Naive B cell (primary cell): Measurements from ENCODE around the gene ADCY7. TPM values are rescaled to one million over a fixed set of nuclear protein-coding genes. Genes with fewer than 3 reads are reported as not detected.

ENCODE experiments used
- ATAC-seq, 2 donors: fragments of 150-1000 bp; cut with Tn5 transposase; 2 replicates each; pipeline ENCODE4 v1.10.0; 2021; ENCODE audit warnings: low read depth in 2 of 2, mild to moderate bottlenecking in 2 of 2, moderate library complexity in 2 of 2
- DNase-seq: peaks from one replicate; pipeline ENCODE4 v3.0.0; 2022
- H3K27ac Mint-ChIP-seq, 6 donors: one replicate each; pipeline ENCODE4 v1.8.0; 2020 to 2022; ENCODE audit warnings: mild to moderate bottlenecking in 6 of 6, mixed read lengths in 6 of 6, moderate library complexity in 5 of 6, inconsistent platforms in 2 of 6
- H3K27me3 Mint-ChIP-seq, 3 donors: one replicate each; pipeline ENCODE4 v1.8.0; 2021 to 2022; ENCODE audit warnings: mixed read lengths in 3 of 3, mild to moderate bottlenecking in 1 of 3
- H3K36me3 Mint-ChIP-seq, 2 donors: one replicate each; pipeline ENCODE4 v1.8.0; 2020 to 2022; ENCODE audit warnings: mixed read lengths in 2 of 2, inconsistent platforms in 1 of 2, mild to moderate bottlenecking in 1 of 2
- H3K4me1 Mint-ChIP-seq, 3 donors: one replicate each; pipeline ENCODE4 v1.8.0; 2020 to 2022; ENCODE audit warnings: mixed read lengths in 3 of 3, inconsistent platforms in 1 of 3, mild to moderate bottlenecking in 1 of 3, moderate library complexity in 1 of 3
- H3K4me3 Mint-ChIP-seq, 8 donors: one replicate each; pipeline ENCODE4 v1.8.0; 2020 to 2022; ENCODE audit warnings: mild to moderate bottlenecking in 8 of 8, mixed read lengths in 8 of 8, moderate library complexity in 8 of 8, inconsistent platforms in 2 of 8
- H3K9me3 Mint-ChIP-seq, 7 donors: one replicate each; pipeline ENCODE4 v1.8.0; 2020 to 2022; ENCODE audit warnings: mixed read lengths in 7 of 7, mild to moderate bottlenecking in 5 of 7, inconsistent platforms in 2 of 7, moderate library complexity in 1 of 7
- polyA plus RNA-seq, 6 donors: library from polyadenylated mRNA; unstranded; fragments of 300-500 nt; fragmentation: Illumina TruSeq; gene quantifications; one replicate each; pipeline ENCODE4 v1.2.3, GENCODE V29; 2021; ENCODE audit warnings: low read depth in 6 of 6

Gene ADCY7
- polyA plus RNA-seq, 6 donors from 2014 or later: 23.0 to 42.8 (median 35.9) TPM

GRCh38 chr16:50303041-50303604 lies 36.8 kb downstream of the ADCY7 start:
- DNase-seq: no peak
- H3K9me3 Mint-ChIP-seq: no peaks in the 10 kb centered on the region
- peak overlapping the region in 3 of 6 donors; percentile 59 to 87 (median 72) for H3K27ac Mint-ChIP-seq
- no peak for ATAC-seq
- H3K27me3 Mint-ChIP-seq: no peaks in the 10 kb centered on the region
- H3K4me1 Mint-ChIP-seq: peaks cover 2 to 8% (median 3%) of the 10 kb centered on the region in 3 donors
- no peaks in the 10 kb centered on the region for H3K36me3 Mint-ChIP-seq
- no peak overlapping the region for H3K4me3 Mint-ChIP-seq

- Mint-ChIP-seq H3K36me3 (no peaks in the 10 kb centered on the region), H3K27me3 (no peaks in the 10 kb centered on the region), H3K27ac (peak overlapping the region in 1 of 6 donors; percentile 38), H3K4me1 (peaks cover 0 to 5% (median 0%) of the 10 kb centered on the region in 3 donors), H3K9me3 (no peaks in the 10 kb centered on the region), H3K4me3 (no peak overlapping the region)
- DNase-seq (no peak), ATAC-seq (no peak)
These were observed 37.5 kb downstream of the ADCY7 start for GRCh38 chr16:50303605-50304466.

- Mint-ChIP-seq H3K36me3 (no peaks in the 10 kb centered on the region), H3K4me1 (peaks cover 0 to 6% (median under 1%) of the 10 kb centered on the region in 3 donors), H3K27me3 (no peaks in the 10 kb centered on the region), H3K27ac (no peak overlapping the region), H3K9me3 (no peaks in the 10 kb centered on the region), H3K4me3 (no peak overlapping the region)
- DNase-seq (no peak), ATAC-seq (no peak)
These were observed 38.4 kb downstream of the ADCY7 start for GRCh38 chr16:50304467-50305440.

- Mint-ChIP-seq H3K36me3 (no peaks in the 10 kb centered on the region), H3K27ac (no peak overlapping the region), H3K27me3 (no peaks in the 10 kb centered on the region), H3K4me3 (no peak overlapping the region), H3K9me3 (no peaks in the 10 kb centered on the region), H3K4me1 (peaks cover 3 to 12% (median 5%) of the 10 kb centered on the region in 3 donors)
- DNase-seq: no peak
- no peak for ATAC-seq
These were observed 39.2 kb downstream of the ADCY7 start for GRCh38 chr16:50305441-50306061.

- DNase-seq (no peak), ATAC-seq (no peak)
- H3K4me1 Mint-ChIP-seq: peaks cover 3 to 12% (median 5%) of the 10 kb centered on the region in 3 donors
- no peak overlapping the region for H3K4me3 Mint-ChIP-seq
- H3K9me3 Mint-ChIP-seq: no peaks in the 10 kb centered on the region
- H3K27me3 Mint-ChIP-seq: no peaks in the 10 kb centered on the region
- no peaks in the 10 kb centered on the region for H3K36me3 Mint-ChIP-seq
- no peak overlapping the region for H3K27ac Mint-ChIP-seq
These were observed 39.9 kb downstream of the ADCY7 start for GRCh38 chr16:50306287-50306686.

GRCh38 chr16:50308237-50308965 lies 42.0 kb downstream of the ADCY7 start:
- Mint-ChIP-seq H3K36me3 (peaks cover 0 to 3% of the 10 kb centered on the region in 2 donors), H3K9me3 (no peaks in the 10 kb centered on the region), H3K27me3 (no peaks in the 10 kb centered on the region)

GRCh38 chr16:50309156-50309526 lies 42.8 kb downstream of the ADCY7 start:
- ATAC-seq: no peak
- DNase-seq: no peak
- Mint-ChIP-seq H3K9me3 (no peaks in the 10 kb centered on the region), H3K4me1 (peaks cover 8 to 24% (median 15%) of the 10 kb centered on the region in 3 donors), H3K36me3 (peaks cover 0 to 7% of the 10 kb centered on the region in 2 donors), H3K27ac (peak overlapping the region in 3 of 6 donors; percentile 50 to 87 (median 74)), H3K4me3 (no peak overlapping the region), H3K27me3 (no peaks in the 10 kb centered on the region)

More at GRCh38 chr16:50308237-50308965, 42.0 kb downstream of the ADCY7 start:
- ATAC-seq (no peak), DNase-seq (no peak)
- H3K27ac Mint-ChIP-seq: peak overlapping the region in 1 of 6 donors; percentile 74
- peaks cover 4 to 19% (median 9%) of the 10 kb centered on the region in 3 donors for H3K4me1 Mint-ChIP-seq
- H3K4me3 Mint-ChIP-seq: no peak overlapping the region

GRCh38 chr16:50309527-50310307 lies 43.4 kb downstream of the ADCY7 start:
- peaks cover 8 to 24% (median 18%) of the 10 kb centered on the region in 3 donors for H3K4me1 Mint-ChIP-seq
- no peaks in the 10 kb centered on the region for H3K9me3 Mint-ChIP-seq
- peak overlapping the region in 2 of 8 donors; percentile 22 to 74 for H3K4me3 Mint-ChIP-seq
- DNase-seq: no peak
- no peaks in the 10 kb centered on the region for H3K27me3 Mint-ChIP-seq
- H3K36me3 Mint-ChIP-seq: peaks cover 0 to 7% of the 10 kb centered on the region in 2 donors
- H3K27ac Mint-ChIP-seq: peak overlapping the region in 5 of 6 donors; percentile 50 to 91 (median 80)
- ATAC-seq: no peak

GRCh38 chr16:50310308-50311133 lies 44.2 kb downstream of the ADCY7 start:
- peaks cover 8 to 28% (median 21%) of the 10 kb centered on the region in 3 donors for H3K4me1 Mint-ChIP-seq
- no peak for DNase-seq
- peaks cover 0 to 7% of the 10 kb centered on the region in 2 donors for H3K36me3 Mint-ChIP-seq
- H3K27me3 Mint-ChIP-seq: no peaks in the 10 kb centered on the region
- H3K9me3 Mint-ChIP-seq: no peaks in the 10 kb centered on the region
- H3K27ac Mint-ChIP-seq: peak overlapping the region in 4 of 6 donors; percentile 80 to 91 (median 84)
- H3K4me3 Mint-ChIP-seq: peak overlapping the region in 1 of 8 donors; percentile 22
- no peak for ATAC-seq

- H3K27me3 Mint-ChIP-seq: no peaks in the 10 kb centered on the region
- H3K9me3 Mint-ChIP-seq: no peaks in the 10 kb centered on the region
- H3K27ac Mint-ChIP-seq: peak overlapping the region in 2 of 6 donors; percentile 10 to 82
- ATAC-seq (no peak), DNase-seq (no peak)
- peaks cover 0 to 7% of the 10 kb centered on the region in 2 donors for H3K36me3 Mint-ChIP-seq
- H3K4me1 Mint-ChIP-seq: peaks cover 8 to 28% (median 21%) of the 10 kb centered on the region in 3 donors
- no peak overlapping the region for H3K4me3 Mint-ChIP-seq
These were observed 44.8 kb downstream of the ADCY7 start for GRCh38 chr16:50311134-50311528.

GRCh38 chr16:50311891-50312501 lies 45.6 kb downstream of the ADCY7 start:
- peaks cover 0 to 7% of the 10 kb centered on the region in 2 donors for H3K36me3 Mint-ChIP-seq
- H3K9me3 Mint-ChIP-seq: no peaks in the 10 kb centered on the region
- ATAC-seq (no peak), DNase-seq (no peak)
- H3K27ac Mint-ChIP-seq: peak overlapping the region in 2 of 6 donors; percentile 81 to 82
- H3K4me3 Mint-ChIP-seq: no peak overlapping the region
- no peaks in the 10 kb centered on the region for H3K27me3 Mint-ChIP-seq
- H3K4me1 Mint-ChIP-seq: peaks cover 8 to 26% (median 21%) of the 10 kb centered on the region in 3 donors
